GM12878 (cell line): ENCODE results near the gene FBXL19. TPM values are rescaled to one million over a fixed set of nuclear protein-coding genes. Genes with fewer than 3 reads are reported as not detected.

ENCODE experiments used
- ATAC-seq: fragments of 200-7000 bp; cut with Tn5 transposase; 3 replicates; pipeline ENCODE4 v1.9.1; 2020; ENCODE audit warnings: mild to moderate bottlenecking, moderate library complexity
- BruUV-seq: library from RNA; stranded (reverse); fragments of 400-500 nt; replicated peaks from 2 replicates; lab custom pipeline; 2021; lab: Mats Ljungman, UMichigan
- CTCF ChIA-PET: fragments of 300-600 bp; sonication (Branson Sonifier 250); formaldehyde crosslinking; extraction: SDS; loops from one replicate; lab custom pipeline; 2021; ENCODE audit warnings: inconsistent platforms; lab: Yijun Ruan, JAX
- POLR2A ChIA-PET: fragments of 350-600 bp; formaldehyde crosslinking; extraction: SDS; loops from one replicate; lab custom pipeline; 2021; ENCODE audit warnings: inconsistent platforms; lab: Charles Lee
- RAD21 ChIA-PET: fragments of 300-600 bp; sonication (Branson Sonifier 250); formaldehyde crosslinking; loops from one replicate; lab custom pipeline; 2023; ENCODE audit warnings: antibody characterized with exemption; ENCODE audit not compliant: unreplicated experiment; lab: Charles Lee
- SMC1A ChIA-PET: fragments of 300-600 bp; sonication (Branson Sonifier 250); formaldehyde crosslinking; loops from one replicate; lab custom pipeline; 2023; ENCODE audit not compliant: unreplicated experiment, uncharacterized antibody; lab: Charles Lee
- DNase-seq: peaks from one replicate; pipeline ENCODE4 v3.0.0-alpha.2; 2011; ENCODE audit warnings: low read depth, low spot score
- FAIRE-seq: peaks from 3 replicates; lab custom pipeline; 2011; peaks lifted over from hg19 to GRCh38; lab: Jason Lieb, UNC
- H2AFZ ChIP-seq: 2 replicates; pipeline ENCODE4 v1.6.0; 2011; ENCODE audit warnings: low read depth, low read length, control low read depth; ENCODE audit not compliant: control insufficient read depth
- H3K27ac ChIP-seq: 2 replicates; pipeline ENCODE4 v1.5.1; 2011; ENCODE audit warnings: control low read depth; ENCODE audit not compliant: control insufficient read depth, insufficient read depth
- H3K27me3 ChIP-seq, 2 experiments: replicated peaks in 1 of 2; 2 replicates each; pipeline versions ENCODE4 v1.6.0 to v1.6.1; 2011; ENCODE audit warnings: low read length in 1 of 2; ENCODE audit not compliant: control insufficient read depth in 2 of 2, insufficient read depth in 2 of 2
- H3K36me3 ChIP-seq, 2 experiments: 2 replicates each; pipeline ENCODE4 v1.5.1; 2011; ENCODE audit warnings: low read length in 1 of 2; ENCODE audit not compliant: control insufficient read depth in 2 of 2, insufficient read depth in 2 of 2
- H3K4me1 ChIP-seq: 2 replicates; pipeline ENCODE4 v1.6.1; 2011; ENCODE audit warnings: mild to moderate bottlenecking, low read length, moderate library complexity, mixed read lengths; ENCODE audit not compliant: control insufficient read depth, insufficient read depth
- H3K4me2 ChIP-seq: 2 replicates; pipeline ENCODE4 v1.6.0; 2011; ENCODE audit warnings: control low read depth; ENCODE audit not compliant: control insufficient read depth, insufficient read depth
- H3K4me3 ChIP-seq: fragments of 200-600 bp; sonication (generic); 2 replicates; pipeline ENCODE4 v1.5.1; 2016
- H3K79me2 ChIP-seq: 2 replicates; pipeline ENCODE4 v1.6.0; 2011; ENCODE audit warnings: low read length; ENCODE audit not compliant: control insufficient read depth, insufficient read depth
- H3K9ac ChIP-seq: 2 replicates; pipeline ENCODE4 v1.8.0; 2011; ENCODE audit warnings: low read length, control low read depth, mixed read lengths; ENCODE audit not compliant: control insufficient read depth, insufficient read depth
- H3K9me3 ChIP-seq: replicated peaks from 3 replicates; pipeline ENCODE4 v1.5.1; 2011; ENCODE audit warnings: mild to moderate bottlenecking, low read length; ENCODE audit not compliant: control insufficient read depth, insufficient read depth
- H4K20me1 ChIP-seq: 2 replicates; pipeline ENCODE4 v1.6.0; 2011; ENCODE audit not compliant: control insufficient read depth, insufficient read depth
- ATF7 ChIP-seq: fragments of 450-650 bp; IDR thresholded peaks from 2 replicates; pipeline ENCODE4 v1.6.1; 2016; ENCODE audit warnings: low read depth, mild to moderate bottlenecking
- ETV6 ChIP-seq, 2 experiments: fragments of 450-650 bp in 1 of 2; IDR thresholded peaks in 1 of 2; conservative IDR thresholded peaks in 1 of 2; 2 replicates each; pipeline ENCODE4 v1.6.1; 2014; ENCODE audit warnings: antibody characterized with exemption in 1 of 2, borderline replicate concordance in 1 of 2, low read depth in 1 of 2, mild to moderate bottlenecking in 1 of 2, moderate library complexity in 1 of 2
- FOXM1 ChIP-seq: IDR thresholded peaks from 2 replicates; pipeline ENCODE4 v1.6.1; 2012; ENCODE audit warnings: low read depth, mild to moderate bottlenecking, inconsistent platforms, low read length, moderate library complexity
- IRF4 ChIP-seq: IDR thresholded peaks from 2 replicates; pipeline ENCODE4 v1.6.1; 2011; ENCODE audit warnings: low read depth, low read length
- LARP7 ChIP-seq: fragments of 450-650 bp; IDR thresholded peaks from 2 replicates; pipeline ENCODE4 v1.6.1; 2017; ENCODE audit warnings: mild to moderate bottlenecking
- MXI1 ChIP-seq: fragments of 150-350 bp; IDR thresholded peaks from 2 replicates; pipeline ENCODE4 v1.6.1; 2011; ENCODE audit warnings: low read depth, mild to moderate bottlenecking, inconsistent platforms, low read length, improper control_type of control experiment
- NBN ChIP-seq: fragments of 450-650 bp; IDR thresholded peaks from 2 replicates; pipeline ENCODE4 v1.6.1; 2016
- NR2F1 ChIP-seq: fragments of 450-650 bp; conservative IDR thresholded peaks from 2 replicates; pipeline ENCODE4 v1.6.1; 2017; ENCODE audit warnings: mild to moderate bottlenecking
- NRF1 ChIP-seq: conservative IDR thresholded peaks from 2 replicates; pipeline ENCODE4 v1.6.1; 2011; ENCODE audit warnings: mild to moderate bottlenecking, low read depth, low read length, improper control_type of control experiment
- POLR2A ChIP-seq: IDR thresholded peaks from 2 replicates; pipeline ENCODE4 v1.6.1; 2011; ENCODE audit warnings: low read depth, mild to moderate bottlenecking, low read length
- POLR2AphosphoS2 ChIP-seq: IDR thresholded peaks from 2 replicates; pipeline ENCODE4 v1.6.1; 2011; ENCODE audit warnings: low read depth, mild to moderate bottlenecking, low read length, improper control_type of control experiment, moderate library complexity
- RB1 ChIP-seq: fragments of 450-650 bp; formaldehyde crosslinking; IDR thresholded peaks from 2 replicates; pipeline ENCODE4 v1.6.1; 2017; ENCODE audit warnings: mild to moderate bottlenecking, borderline replicate concordance
- RCOR1 ChIP-seq: conservative IDR thresholded peaks from 2 replicates; pipeline ENCODE4 v1.6.1; 2012; ENCODE audit warnings: low read depth, low read length, improper control_type of control experiment
- SIX5 ChIP-seq: IDR thresholded peaks from 2 replicates; pipeline ENCODE4 v1.6.1; 2011; ENCODE audit warnings: mild to moderate bottlenecking, low read depth, low read length, moderate library complexity; ENCODE audit not compliant: severe bottlenecking
- SP1 ChIP-seq: IDR thresholded peaks from one replicate; pipeline ENCODE4 v1.6.1; 2011; ENCODE audit warnings: low read depth, low read length
- TARDBP ChIP-seq: IDR thresholded peaks from 2 replicates; pipeline ENCODE4 v1.6.1; 2016; ENCODE audit warnings: borderline replicate concordance
- TBL1XR1 ChIP-seq: IDR thresholded peaks from 2 replicates; pipeline ENCODE4 v1.6.1; 2012; ENCODE audit warnings: low read depth, low read length, improper control_type of control experiment
- WGBS: methylation state at CpG from one replicate; pipeline ENCODE4 v1.1.6; 2016; ENCODE audit warnings: low lambda C conversion rate; ENCODE audit not compliant: insufficient replicate concordance, insufficient coverage; ENCODE audit errors: missing lambda C conversion rate; 5-methylcytosine and 5-hydroxymethylcytosine counted together
- in situ Hi-C: fragments of 300-500 bp; cut with MboI; formaldehyde crosslinking; loops from 9 replicates; pipeline ENCODE4 v1.14.3; 2018; ENCODE audit warnings: mixed read lengths
- intact Hi-C: fragments of 100-400 bp; cut with micrococcal nuclease; formaldehyde crosslinking; loops from one replicate; pipeline ENCODE4 v1.14.2; 2022; ENCODE audit not compliant: unreplicated experiment
- polyA plus RNA-seq, 11 experiments: library from polyadenylated mRNA; depleted of rRNA in 4 of 11; unstranded in 6 of 11; stranded (reverse) in 5 of 11; fragments of >200 nt; fragmentation: Nextera tagmentation in 4 of 11; fragmentation: Illumina TruSeq in 1 of 11; extraction: Ambion mirVana in 4 of 11; extraction: Trizol in 1 of 11; gene quantifications; 1 replicate in 1 of 11; 2 replicates in 10 of 11; pipeline versions ENCODE4 v1.2.1 to v1.2.3, GENCODE V29; 2011 to 2016; ENCODE audit warnings: inconsistent platforms in 2 of 11, missing spikeins in 2 of 11, low read depth in 1 of 11
- total RNA-seq, 4 experiments: library from RNA; depleted of rRNA in 3 of 4; stranded (reverse); fragments of >200 nt in 3 of 4; fragmentation: Illumina TruSeq in 1 of 4; extraction: Trizol in 1 of 4; gene quantifications; 2 replicates each; pipeline versions ENCODE4 v1.2.1 to v1.2.3, GENCODE V29; 2013 to 2021
- TF ChIP-seq, protein P1 (sequence below): fragments of 450-650 bp; IDR thresholded peaks from 2 replicates; pipeline ENCODE4 v1.6.1; 2016; ENCODE audit warnings: mild to moderate bottlenecking
- TF ChIP-seq, protein P2 (sequence below): fragments of 450-650 bp; IDR thresholded peaks from 2 replicates; pipeline ENCODE4 v1.6.1; 2018; ENCODE audit warnings: mild to moderate bottlenecking, low read depth, moderate library complexity; ENCODE audit not compliant: partially characterized antibody

The FBXL19 gene
- total and polyA plus RNA-seq, 10 of the 15 experiments (the other 5 are each of a cell fraction or from before 2014, with no cell fraction given), result 0.02 to 32.1 (median 6.8) TPM; not detected in 1

DNA sequence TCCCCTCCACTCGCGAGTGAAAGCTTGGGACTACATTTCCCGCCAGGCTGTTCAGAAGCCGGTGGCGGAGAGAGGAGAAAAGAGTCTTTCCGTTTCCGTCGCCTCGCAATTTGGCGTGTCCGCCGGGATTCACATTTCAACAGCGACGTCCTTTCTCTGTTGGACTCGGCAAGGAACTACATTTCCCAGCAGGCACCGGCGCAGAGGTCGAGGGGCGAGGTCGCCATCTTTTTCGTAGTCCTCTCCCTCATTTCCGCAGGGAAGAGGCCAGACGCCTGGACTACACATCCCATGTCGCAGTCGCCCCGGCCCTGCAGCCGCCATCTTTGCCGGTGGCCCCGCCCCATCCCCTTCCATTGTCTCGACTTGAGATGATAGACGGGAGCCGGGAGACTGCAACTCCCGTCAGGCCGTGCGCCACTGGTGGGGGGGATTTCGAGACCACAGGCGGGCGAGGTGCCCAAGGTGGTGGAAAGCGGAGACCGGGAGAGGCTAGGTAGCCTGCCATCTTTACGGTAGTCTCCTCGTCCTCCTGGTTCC lies 882 bp upstream of the FBXL19 start:
- ATAC-seq (peak; percentile 87), FAIRE-seq (peak; percentile 100), DNase-seq (peak; percentile 98)
- H3K9ac ChIP-seq, result peak overlapping the region; percentile 70
- peaks cover 5% of the 10 kb centered on the region for H3K79me2 ChIP-seq
- peak overlapping the region; percentile 89 for H3K27ac ChIP-seq
- WGBS, result under 1% methylated on average over 42 of the region's 42 CpGs
- H3K36me3 ChIP-seq, result no peaks in the 10 kb centered on the region; a peak in 2 of 4 replicates
- H3K4me3 ChIP-seq, result peak overlapping the region; percentile 86
- ChIA-PET SMC1A (interaction anchor here (0.6 to 1.0 kb wide), 2 partner anchors 78 to 226 kb away, joined by 3 to 14 read pairs; no protein-coding TSS in a partner anchor), CTCF (interaction anchor here (0.6 to 1.0 kb wide), 4 partner anchors 78 to 351 kb away, joined by 3 to 15 read pairs (median 3); no protein-coding TSS in a partner anchor), POLR2A (interaction anchor here (0.5 kb wide), 1 partner anchor 205 kb away, joined by 5 read pairs; no protein-coding TSS in a partner anchor), RAD21 (interaction anchor here (0.6 to 0.8 kb wide), 2 partner anchors 77 to 120 kb away, joined by 3 to 7 read pairs; no protein-coding TSS in a partner anchor)
- in situ Hi-C loops, result loop anchor here (5.0 kb wide), 1 partner anchor 80 kb away; no protein-coding TSS in a partner anchor
- H4K20me1 ChIP-seq, result no peaks in the 10 kb centered on the region
- intact Hi-C loops, result loop anchor here (2.0 to 10.0 kb wide), 5 partner anchors 26 to 268 kb away; partner anchors contain the start of genes CFAP119, CTF1, FBRS and PRR14
- H3K27me3 ChIP-seq, result no peaks in the 10 kb centered on the region
- H3K4me2 ChIP-seq, result peak overlapping the region; percentile 99
- no peaks in the 10 kb centered on the region for H3K9me3 ChIP-seq
- TSS peak; percentile 90 for BruUV-seq
- peaks cover 4% of the 10 kb centered on the region; the same call in 1 of the 2 replicates for H3K4me1 ChIP-seq
- peak overlapping the region; percentile 93 for H2AFZ ChIP-seq
- peak; percentile 99 for TF ChIP-seq TARDBP
- TF ChIP-seq RB1, result no peak
- TF ChIP-seq, protein P1, sequence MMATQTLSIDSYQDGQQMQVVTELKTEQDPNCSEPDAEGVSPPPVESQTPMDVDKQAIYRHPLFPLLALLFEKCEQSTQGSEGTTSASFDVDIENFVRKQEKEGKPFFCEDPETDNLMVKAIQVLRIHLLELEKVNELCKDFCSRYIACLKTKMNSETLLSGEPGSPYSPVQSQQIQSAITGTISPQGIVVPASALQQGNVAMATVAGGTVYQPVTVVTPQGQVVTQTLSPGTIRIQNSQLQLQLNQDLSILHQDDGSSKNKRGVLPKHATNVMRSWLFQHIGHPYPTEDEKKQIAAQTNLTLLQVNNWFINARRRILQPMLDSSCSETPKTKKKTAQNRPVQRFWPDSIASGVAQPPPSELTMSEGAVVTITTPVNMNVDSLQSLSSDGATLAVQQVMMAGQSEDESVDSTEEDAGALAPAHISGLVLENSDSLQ, result peak; percentile 96
- peak; percentile 79 for TF ChIP-seq SP1
- peak; percentile 34; the same call in 1 of the 2 replicates for TF ChIP-seq MXI1
- 0 out of 2 replicates have a peak, but pooled peaks have one; percentile 27 for TF ChIP-seq NBN
- TF ChIP-seq FOXM1, result no peak
- peak; percentile 81 for TF ChIP-seq NR2F1
- TF ChIP-seq, protein P2, sequence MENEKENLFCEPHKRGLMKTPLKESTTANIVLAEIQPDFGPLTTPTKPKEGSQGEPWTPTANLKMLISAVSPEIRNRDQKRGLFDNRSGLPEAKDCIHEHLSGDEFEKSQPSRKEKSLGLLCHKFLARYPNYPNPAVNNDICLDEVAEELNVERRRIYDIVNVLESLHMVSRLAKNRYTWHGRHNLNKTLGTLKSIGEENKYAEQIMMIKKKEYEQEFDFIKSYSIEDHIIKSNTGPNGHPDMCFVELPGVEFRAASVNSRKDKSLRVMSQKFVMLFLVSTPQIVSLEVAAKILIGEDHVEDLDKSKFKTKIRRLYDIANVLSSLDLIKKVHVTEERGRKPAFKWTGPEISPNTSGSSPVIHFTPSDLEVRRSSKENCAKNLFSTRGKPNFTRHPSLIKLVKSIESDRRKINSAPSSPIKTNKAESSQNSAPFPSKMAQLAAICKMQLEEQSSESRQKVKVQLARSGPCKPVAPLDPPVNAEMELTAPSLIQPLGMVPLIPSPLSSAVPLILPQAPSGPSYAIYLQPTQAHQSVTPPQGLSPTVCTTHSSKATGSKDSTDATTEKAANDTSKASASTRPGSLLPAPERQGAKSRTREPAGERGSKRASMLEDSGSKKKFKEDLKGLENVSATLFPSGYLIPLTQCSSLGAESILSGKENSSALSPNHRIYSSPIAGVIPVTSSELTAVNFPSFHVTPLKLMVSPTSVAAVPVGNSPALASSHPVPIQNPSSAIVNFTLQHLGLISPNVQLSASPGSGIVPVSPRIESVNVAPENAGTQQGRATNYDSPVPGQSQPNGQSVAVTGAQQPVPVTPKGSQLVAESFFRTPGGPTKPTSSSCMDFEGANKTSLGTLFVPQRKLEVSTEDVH, result peak; percentile 88
- TF ChIP-seq ETV6 (conservative IDR thresholded peaks at IDR 0.05 in 1 of 2, IDR thresholded peaks at IDR 0.05 in 1 of 2; ENCODE audit: borderline replicate concordance in 1 of 2, low read depth in 1 of 2), result no peak
- TF ChIP-seq POLR2AphosphoS2, result no peak
- TF ChIP-seq TBL1XR1, result peak; percentile 95
- TF ChIP-seq POLR2A, result no peak; the same call in 1 of the 2 replicates
- no peak for TF ChIP-seq IRF4
- 0 out of 2 replicates have a peak, but pooled peaks have one; percentile 4 for TF ChIP-seq LARP7
- peak; percentile 28; the same call in 1 of the 2 replicates for TF ChIP-seq ATF7
- TF ChIP-seq SIX5, result peak; percentile 96
- no peak; the same call in 1 of the 2 replicates for TF ChIP-seq NRF1
- TF ChIP-seq RCOR1, result 0 out of 2 replicates have a peak, but pooled peaks have one; percentile 50
